GM21717 (cell line): ENCODE results near the gene WDR93.
"Not testable (repeated sequence)": the region's sequence is repeated elsewhere in the genome, so short reads cannot be mapped to it uniquely, and the experiment has no call there.

Experiments
- ATAC-seq: cut with Tn5 transposase; IDR thresholded peaks from one replicate; pipeline ENCODE4 v1.9.1; 2021; ENCODE audit warnings: mild to moderate bottlenecking, moderate library complexity; ENCODE audit not compliant: unreplicated experiment

WDR93 gene

DNA sequence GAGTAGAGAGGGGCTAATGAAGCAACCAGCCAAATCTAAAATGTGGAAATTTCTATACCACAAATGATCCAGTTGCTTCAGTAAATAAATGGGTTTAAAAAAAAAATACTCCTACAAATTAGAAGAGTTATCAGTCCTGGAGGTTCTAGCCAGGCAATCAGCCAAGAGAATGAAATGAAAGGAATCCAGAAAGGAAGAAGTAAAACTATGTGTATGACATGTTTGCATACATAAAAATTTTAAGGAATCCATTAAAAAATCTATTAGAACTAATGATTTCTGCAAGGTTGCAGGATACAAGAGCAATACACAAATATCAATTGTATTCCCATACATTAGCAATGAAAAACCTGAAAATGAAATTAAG is 95.1 kb downstream of the WDR93 start:
- ATAC-seq, result no peak

DNA sequence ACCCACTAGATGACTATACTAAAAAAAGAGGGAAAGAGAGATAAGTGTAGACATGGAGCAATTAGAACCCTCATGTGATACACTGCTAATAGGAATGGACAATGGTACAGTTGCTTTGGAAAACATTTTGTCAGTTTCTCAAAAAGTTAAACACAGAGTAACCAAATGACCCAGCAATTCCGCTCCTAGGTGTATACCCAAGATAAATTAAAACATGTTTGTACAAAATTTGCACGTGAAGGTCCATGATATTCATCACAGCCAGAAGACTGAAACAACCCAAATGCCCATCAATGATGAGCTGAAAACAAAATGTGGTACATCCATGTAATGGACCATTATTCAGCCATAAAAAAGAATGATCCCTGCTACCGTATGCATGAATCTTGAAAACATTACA is 97.3 kb downstream of the WDR93 start:
- ATAC-seq, result no peak

DNA sequence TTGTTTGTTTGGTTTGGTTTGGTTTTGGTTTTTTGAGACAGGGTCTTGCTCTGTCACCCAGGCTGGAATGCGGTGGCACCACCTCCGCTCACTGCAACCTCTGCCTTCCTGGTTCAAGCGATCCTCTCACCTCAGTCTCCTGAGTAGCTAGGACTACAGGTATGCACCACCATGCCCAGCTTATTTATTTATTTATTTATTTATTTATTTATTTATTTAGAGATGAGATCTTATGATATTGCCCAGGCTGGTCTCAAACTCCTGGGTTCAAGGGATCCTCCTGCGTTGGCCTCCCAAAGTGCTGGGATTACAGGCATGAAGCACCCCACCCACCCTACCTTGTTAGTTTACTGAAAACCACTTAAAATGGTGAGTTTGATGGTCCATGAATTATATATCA is 98.0 kb downstream of the WDR93 start:
- ATAC-seq, result not testable (repeated sequence)

DNA sequence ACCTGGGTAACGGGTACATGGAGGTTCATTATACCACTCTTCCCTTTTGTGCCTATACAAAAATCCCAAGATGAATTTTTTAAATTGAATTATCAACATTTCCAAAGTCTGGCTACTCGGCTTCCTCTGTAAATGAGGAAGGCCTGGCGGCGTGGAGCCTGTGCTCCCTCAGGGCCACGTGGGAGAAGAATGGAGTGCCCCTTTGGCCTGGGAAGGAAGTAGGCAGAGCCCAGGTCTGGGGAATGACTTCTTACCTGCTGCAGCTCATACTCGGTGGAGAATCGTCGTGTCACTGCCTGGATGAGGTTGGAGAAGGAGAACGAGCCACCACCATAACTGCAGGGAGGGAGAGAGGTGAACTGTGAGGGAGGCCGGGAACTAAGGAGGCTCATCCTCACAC is 99.6 kb downstream of the WDR93 start:
- no peak for ATAC-seq

DNA sequence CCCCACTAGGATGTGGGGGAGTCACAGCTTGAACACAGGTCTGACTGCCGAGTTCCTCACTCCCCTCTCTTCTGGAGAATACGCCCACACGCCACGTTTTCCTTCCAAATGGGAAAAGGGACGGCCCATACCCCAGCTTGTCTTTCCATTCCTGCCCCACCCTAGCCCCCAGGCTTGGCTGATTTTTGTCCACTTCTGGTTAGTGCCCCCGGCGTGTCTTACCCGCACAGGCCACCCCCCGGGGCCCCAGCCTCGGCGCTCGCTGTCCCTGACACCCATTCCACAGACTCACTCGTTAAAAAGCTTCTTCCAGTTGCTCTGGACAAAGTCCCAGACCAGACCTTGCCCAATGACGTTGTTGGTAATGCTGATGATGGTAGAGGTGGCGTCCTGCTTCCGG is 100.0 kb downstream of the WDR93 start:
- ATAC-seq, result no peak

DNA sequence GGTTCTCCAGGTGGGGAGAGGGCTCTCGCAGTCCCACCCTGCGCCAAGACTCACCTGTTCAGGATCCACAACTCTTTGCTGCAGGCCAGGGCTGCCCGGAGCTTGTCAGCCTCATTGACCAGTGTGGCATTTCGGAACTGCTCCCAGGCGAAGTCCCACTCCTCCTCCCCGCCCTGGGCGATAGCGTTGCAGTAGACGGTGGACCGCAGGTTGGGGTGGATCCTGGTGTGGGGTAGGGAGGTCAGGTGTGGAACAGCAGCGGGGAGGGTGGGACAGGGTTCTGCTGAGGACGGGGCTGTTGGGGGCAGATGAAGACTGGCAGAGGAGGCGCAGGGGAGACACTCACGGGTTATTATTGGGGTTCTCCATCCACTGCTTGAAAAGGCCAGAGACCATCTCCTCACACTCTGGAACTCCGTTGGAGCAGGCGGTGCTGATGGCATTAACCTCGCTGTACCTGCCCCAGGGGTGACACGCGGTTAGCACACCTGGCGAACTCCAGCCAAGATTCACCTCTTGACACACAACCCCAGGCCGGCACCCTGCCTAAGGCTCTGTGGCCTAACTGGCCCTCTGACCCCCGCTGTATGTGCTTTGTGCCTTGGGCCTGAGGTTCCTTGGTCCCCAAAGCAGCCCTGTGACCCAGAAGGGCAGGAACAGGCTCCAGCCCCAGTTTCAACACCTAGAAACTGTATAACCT is 101.6 kb downstream of the WDR93 start:
- ATAC-seq, result no peak
